ENCODE measurements around the gene ZNF57.
"Not testable (repeated sequence)": the region's sequence is repeated elsewhere in the genome, so short reads cannot be mapped to it uniquely, and the experiment has no call there.

ZNF57 gene

GRCh38 chr19:2950286-2951124 lies 49.8 kb downstream of the ZNF57 start:
- peaks cover 4 to 19% of the 10 kb centered on the region in 2 donors for H3K36me3 Mint-ChIP-seq
- H3K27me3 Mint-ChIP-seq = no peaks in the 10 kb centered on the region
- peak overlapping the region; percentile 91 to 99 for H3K4me3 Mint-ChIP-seq
- H3K4me1 Mint-ChIP-seq = peaks cover 4 to 21% of the 10 kb centered on the region in 2 donors
- peak overlapping the region; percentile 100 for H3K27ac Mint-ChIP-seq
- DNase-seq = peak; percentile 99
- H3K9me3 Mint-ChIP-seq = no peaks in the 10 kb centered on the region
- ATAC-seq (replicated peaks) = peak; percentile 96 to 97

GRCh38 chr19:2952953-2953481 lies 52.3 kb downstream of the ZNF57 start:
- H3K4me3 Mint-ChIP-seq = no peak overlapping the region

GRCh38 chr19:2957160-2957559 lies 56.4 kb downstream of the ZNF57 start:
- Mint-ChIP-seq H3K27ac (no peak overlapping the region), H3K4me3 (no peak overlapping the region), H3K9me3 (no peaks in the 10 kb centered on the region), H3K36me3 (peaks cover 0 to 1% of the 10 kb centered on the region in 2 donors), H3K27me3 (peaks cover 0 to 6% of the 10 kb centered on the region in 2 donors), H3K4me1 (peaks cover 3 to 5% of the 10 kb centered on the region in 2 donors)
- no peak for DNase-seq
- ATAC-seq (replicated peaks) = no peak

More at GRCh38 chr19:2952953-2953481, 52.3 kb downstream of the ZNF57 start:
- DNase-seq (no peak), ATAC-seq (replicated peaks) (no peak)
- Mint-ChIP-seq H3K27ac (no peak overlapping the region), H3K4me1 (peaks cover 2 to 12% of the 10 kb centered on the region in 2 donors), H3K9me3 (no peaks in the 10 kb centered on the region), H3K27me3 (no peaks in the 10 kb centered on the region), H3K36me3 (peaks cover 2 to 10% of the 10 kb centered on the region in 2 donors)

DNA sequence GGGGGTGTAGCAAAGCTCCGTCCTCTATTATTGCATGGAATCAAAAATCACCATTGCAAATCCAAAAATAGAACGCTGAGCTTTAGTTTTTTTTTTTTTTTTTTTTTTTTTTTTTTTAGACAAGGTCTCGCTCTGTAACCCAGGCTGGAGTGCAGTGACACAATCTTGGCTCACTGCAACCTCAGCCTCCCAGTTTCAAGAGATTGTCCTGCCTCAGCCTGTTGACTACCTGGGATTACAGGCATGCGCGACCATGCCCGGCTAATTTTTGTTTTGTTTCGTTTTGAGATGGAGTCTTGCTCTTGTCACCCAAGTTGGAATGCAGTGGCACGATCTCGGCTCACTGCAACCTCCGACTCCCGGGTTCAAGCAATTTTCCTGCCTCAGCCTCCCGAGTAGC lies 59.4 kb downstream of the ZNF57 start:
- Mint-ChIP-seq H3K27ac (no peak overlapping the region), H3K9me3 (no peaks in the 10 kb centered on the region), H3K4me3 (no peak overlapping the region), H3K4me1 (peaks cover 4 to 14% of the 10 kb centered on the region in 2 donors), H3K36me3 (peaks cover 0 to 1% of the 10 kb centered on the region in 2 donors), H3K27me3 (peaks cover 0 to 6% of the 10 kb centered on the region in 2 donors)
- ATAC-seq (replicated peaks) (no peak), DNase-seq (no peak)

DNA sequence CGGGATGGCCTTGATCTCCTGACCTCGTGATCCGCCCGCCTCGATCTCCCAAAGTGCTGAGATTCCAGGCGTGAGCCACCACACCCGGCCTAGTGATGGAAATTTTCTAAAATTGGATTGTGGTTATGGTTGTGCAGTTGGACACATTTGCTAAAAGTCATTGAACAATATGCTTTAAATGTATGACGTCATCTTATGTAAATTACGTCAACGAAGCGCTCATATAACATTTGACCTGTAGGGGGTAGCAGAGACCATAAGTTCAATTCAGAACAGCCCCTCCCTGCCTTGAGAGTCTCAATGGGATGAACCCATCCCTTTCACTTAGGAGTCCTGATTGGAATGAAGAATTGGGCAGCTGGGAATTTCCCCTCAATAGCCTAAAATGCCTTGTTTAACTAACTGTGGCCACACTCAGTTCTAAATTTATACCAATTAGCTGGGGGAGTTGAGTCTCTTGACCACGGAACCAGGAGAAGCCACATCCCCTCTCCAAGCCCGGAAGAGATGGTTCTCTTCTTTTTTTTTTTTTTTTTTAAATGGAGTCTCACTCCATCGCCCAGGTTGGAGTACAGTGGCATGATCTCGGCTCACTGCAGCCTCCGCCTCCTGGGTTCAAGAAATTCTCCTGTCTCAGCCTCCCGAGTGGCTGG lies 61.4 kb downstream of the ZNF57 start:
- DNase-seq (peak; percentile 48), ATAC-seq (replicated peaks) (peak; percentile 58 to 64)
- H3K36me3 Mint-ChIP-seq = peaks cover 0 to 1% of the 10 kb centered on the region in 2 donors
- H3K9me3 Mint-ChIP-seq = no peaks in the 10 kb centered on the region
- no peak overlapping the region for H3K4me3 Mint-ChIP-seq
- peaks cover 0 to 6% of the 10 kb centered on the region in 2 donors for H3K27me3 Mint-ChIP-seq
- H3K27ac Mint-ChIP-seq = peak overlapping the region; percentile 62
- H3K4me1 Mint-ChIP-seq = peaks cover 8 to 20% of the 10 kb centered on the region in 2 donors

DNA sequence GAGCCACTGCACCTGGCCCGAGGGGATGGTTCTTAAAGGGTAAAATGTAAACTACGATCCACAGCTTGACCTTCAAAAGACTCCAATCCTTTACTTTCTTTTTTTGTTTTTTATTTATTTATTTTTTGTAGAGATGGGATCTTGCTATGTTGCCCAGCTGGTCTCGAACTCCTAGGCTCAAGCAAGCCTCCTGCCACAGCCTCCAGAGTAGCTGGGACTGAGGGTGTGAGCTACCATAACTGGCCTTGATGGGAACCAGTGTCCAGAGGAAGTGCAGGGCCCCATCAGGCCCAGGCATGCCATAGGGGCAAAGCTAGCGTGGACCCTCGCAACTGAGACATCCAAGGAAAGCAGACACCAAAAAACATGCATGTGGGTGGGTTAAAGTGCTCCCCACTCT lies 62.4 kb downstream of the ZNF57 start:
- no peak for DNase-seq
- H3K9me3 Mint-ChIP-seq = no peaks in the 10 kb centered on the region
- H3K27ac Mint-ChIP-seq = no peak overlapping the region
- H3K4me1 Mint-ChIP-seq = peaks cover 10 to 25% of the 10 kb centered on the region in 2 donors
- no peak overlapping the region for H3K4me3 Mint-ChIP-seq
- peaks cover 0 to 6% of the 10 kb centered on the region in 2 donors for H3K27me3 Mint-ChIP-seq
- H3K36me3 Mint-ChIP-seq = peaks cover 0 to 1% of the 10 kb centered on the region in 2 donors
- ATAC-seq (replicated peaks) = no peak

- H3K27ac Mint-ChIP-seq; H3K36me3 Mint-ChIP-seq; H3K9me3 Mint-ChIP-seq; H3K27me3 Mint-ChIP-seq; H3K4me3 Mint-ChIP-seq; DNase-seq; ATAC-seq (replicated peaks): not testable (repeated sequence)
- H3K4me1 Mint-ChIP-seq = peaks cover 13 to 30% of the 10 kb centered on the region in 2 donors
Measured at GRCh38 chr19:2963631-2964030, 62.9 kb downstream of the ZNF57 start.

DNA sequence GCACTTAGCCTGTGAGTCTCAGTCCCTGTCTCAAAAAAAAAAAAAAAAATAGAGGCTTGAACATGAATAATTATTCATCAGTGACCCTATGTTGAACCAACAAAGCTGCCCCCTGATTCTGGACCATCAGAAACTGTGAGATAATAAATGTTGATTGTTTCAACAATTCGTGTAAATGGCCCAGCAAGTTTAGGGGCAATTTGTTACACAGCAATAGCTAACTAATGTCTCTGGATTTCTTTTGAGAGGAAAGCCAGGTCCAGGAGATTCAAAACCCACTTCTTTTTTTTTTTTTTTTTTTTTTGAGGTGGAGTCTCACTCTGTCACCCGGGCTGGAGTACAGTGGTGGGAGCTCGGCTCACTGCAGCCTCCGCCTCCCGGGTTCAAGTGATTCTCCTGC lies 64.1 kb downstream of the ZNF57 start:
- Mint-ChIP-seq H3K27ac (no peak overlapping the region), H3K4me1 (peaks cover 18 to 40% of the 10 kb centered on the region in 2 donors), H3K36me3 (no peaks in the 10 kb centered on the region), H3K9me3 (no peaks in the 10 kb centered on the region), H3K4me3 (no peak overlapping the region), H3K27me3 (no peaks in the 10 kb centered on the region)
- ATAC-seq (replicated peaks) (no peak), DNase-seq (no peak)

GRCh38 chr19:2967972-2968371 lies 67.2 kb downstream of the ZNF57 start:
- Mint-ChIP-seq H3K9me3 (no peaks in the 10 kb centered on the region), H3K27me3 (no peaks in the 10 kb centered on the region), H3K27ac (no peak overlapping the region), H3K4me3 (no peak overlapping the region), H3K36me3 (no peaks in the 10 kb centered on the region), H3K4me1 (peaks cover 14 to 33% of the 10 kb centered on the region in 2 donors)
- no peak for DNase-seq
- ATAC-seq (replicated peaks) = no peak

All from stimulated activated naive B cell treated with anti-CD40 and anti-IgM and Interleukin-4, amounts not matched to agents 10 μg/mL and 1 μg/mL and 100 μg/mL, for 72 hours (primary cell).